ENCODE results near the gene ATP2B2. TPM values are rescaled to one million over a fixed set of nuclear protein-coding genes. Genes with fewer than 3 reads are reported as not detected.

Gene ATP2B2
- total and polyA plus RNA-seq, 2 of the 8 experiments (the other 6 are each of a cell fraction or from before 2014, with no cell fraction given), result 0.14 to 1.2 TPM

DNA sequence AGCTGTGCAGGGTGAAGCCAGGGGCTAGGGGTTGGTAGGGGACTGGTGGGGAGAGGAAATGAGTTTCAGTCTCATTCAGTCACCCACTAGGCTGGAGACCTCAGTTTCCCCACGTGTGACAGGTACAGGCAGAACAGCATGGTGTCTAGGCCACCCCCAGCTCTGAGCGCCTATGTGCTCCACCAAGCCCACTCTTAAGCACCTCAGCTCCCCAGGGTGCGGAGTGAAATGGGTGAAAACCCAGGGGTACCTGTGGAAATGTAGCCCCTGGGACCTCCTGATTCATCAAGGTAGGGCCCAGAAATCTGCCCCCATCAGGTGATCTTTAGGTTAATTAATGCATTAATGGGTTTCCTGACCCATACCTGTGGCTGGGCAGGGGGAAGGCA lies 3.7 kb downstream of the ATP2B2 start:
- Histone ChIP-seq H4K5ac (ENCODE audit: insufficient read length, low read depth, low read length) (no peak overlapping the region), H3K27ac (ENCODE audit: low read depth, low read length) (no peak overlapping the region), H4K20me1 (replicated peaks in 1 of 2; ENCODE audit: control insufficient read depth in 1 of 2, insufficient read depth in 2 of 2, low read length in 2 of 2) (no peaks in the 10 kb centered on the region), H2AK5ac (ENCODE audit: low read depth, low read length) (no peak overlapping the region), H2BK120ac (replicated peaks; ENCODE audit: low read depth, low read length) (no peak overlapping the region), H4K8ac (ENCODE audit: extremely low read depth, insufficient read depth, low read length) (no peak overlapping the region), H3K9me3 (ENCODE audit: insufficient read depth in 2 of 2, low read depth in 1 of 2, low read length in 1 of 2) (no peaks in the 10 kb centered on the region), H3K4me2 (ENCODE audit: insufficient read depth in 1 of 2, low read depth in 2 of 2, low read length in 2 of 2) (no peak overlapping the region), H2BK20ac (ENCODE audit: low read length) (no peak overlapping the region), H3K4me3 (ENCODE audit: extremely low read depth in 1 of 4, insufficient read depth in 2 of 4, low read depth in 3 of 4, low read length in 4 of 4) (no peak overlapping the region), H3K36me3 (ENCODE audit: control insufficient read depth in 2 of 4, insufficient read depth in 4 of 4, low read length in 3 of 4) (no peaks in the 10 kb centered on the region), H3K14ac (ENCODE audit: insufficient read length) (no peak overlapping the region), H3K23me2 (ENCODE audit: low read depth, low read length) (peaks cover 5% of the 10 kb centered on the region; the same call in 1 of the 2 replicates), H2BK15ac (ENCODE audit: low read length) (no peak overlapping the region), H2BK5ac (ENCODE audit: low read depth, low read length) (no peak overlapping the region), H3K79me2 (ENCODE audit: control insufficient read depth in 1 of 2, insufficient read depth in 2 of 2, low read length in 2 of 2) (no peaks in the 10 kb centered on the region), H3K27me3 (replicated peaks in 1 of 4; ENCODE audit: control insufficient read depth in 3 of 4, extremely low read depth in 1 of 4, insufficient read depth in 3 of 4, low read length in 3 of 4) (peaks cover 0 to 12% (median 10%) of the 10 kb centered on the region in 4 experiments; a peak in 5 of 7 replicates), H3K79me1 (ENCODE audit: low read depth, low read length) (no peaks in the 10 kb centered on the region), H4K91ac (replicated peaks; ENCODE audit: insufficient read length, low read length) (no peak overlapping the region), H3K4ac (replicated peaks; ENCODE audit: insufficient read length, low read depth, low read length) (no peak overlapping the region), H3K56ac (replicated peaks; ENCODE audit: insufficient read length, low read depth, low read length) (no peak overlapping the region), H3K18ac (ENCODE audit: extremely low read depth, low read length) (no peak overlapping the region), H2BK12ac (ENCODE audit: low read depth, low read length) (no peak overlapping the region), H3K4me1 (replicated peaks in 1 of 4; ENCODE audit: control insufficient read depth in 3 of 4, insufficient read depth in 4 of 4, low read length in 3 of 4) (peaks cover 0 to 9% (median 5%) of the 10 kb centered on the region in 4 experiments; a peak in 6 of 7 replicates), H2AFZ (ENCODE audit: low read length) (no peak overlapping the region), H3K9ac (replicated peaks in 1 of 4; ENCODE audit: extremely low read depth in 1 of 4, low read depth in 3 of 4, low read length in 3 of 4) (no peak overlapping the region), H3K23ac (ENCODE audit: insufficient read length) (no peak overlapping the region)
- ChIA-PET CTCF (ENCODE audit: partially characterized antibody) (no interaction called here), POLR2A (ENCODE audit: partially characterized antibody) (no interaction called here)
- TF ChIP-seq SIN3A (conservative IDR thresholded peaks at IDR 0.05 in 1 of 2, IDR thresholded peaks at IDR 0.05 in 1 of 2; ENCODE audit: low read depth in 1 of 2, low read length in 2 of 2), result no peak
- TF ChIP-seq CHD2 (IDR thresholded peaks at IDR 0.05; ENCODE audit: low read length), result no peak
- TF ChIP-seq RBBP5 (IDR thresholded peaks at IDR 0.05; ENCODE audit: borderline replicate concordance, low read depth, low read length), result no peak
- no peak for TF ChIP-seq RXRA (IDR thresholded peaks at IDR 0.05; ENCODE audit: insufficient read depth, low read depth, low read length)
- TF ChIP-seq POLR2A (IDR thresholded peaks at IDR 0.05; ENCODE audit: control extremely low read depth in 1 of 2, low read depth in 2 of 2, low read length in 2 of 2), result no peak
- no peak for TF ChIP-seq TAF1 (IDR thresholded peaks at IDR 0.05; ENCODE audit: low read depth, low read length)
- FAIRE-seq, result no peak
- DNase-seq (ENCODE audit: low read depth in 1 of 2, low spot score in 2 of 2), result no peak
- WGBS, 2 experiments (ENCODE audit: extremely low coverage in 1 of 2, insufficient coverage in 1 of 2, insufficient read length in 1 of 2, insufficient replicate concordance in 2 of 2, low coverage in 1 of 2, low lambda C conversion rate in 2 of 2, missing lambda C conversion rate in 1 of 2), result 81% methylated on average over 3 of the region's 3 CpGs; no CpG with 5 or more reads in 1 of the 2 experiments

All from H1 (cell line).